Lung (tissue), 12 donors: ENCODE data around the gene FOXP2. TPM values are rescaled to one million over a fixed set of nuclear protein-coding genes. Genes with fewer than 3 reads are reported as not detected.

Experiments used
- ATAC-seq: fragments of 200-7000 bp; cut with Tn5 transposase; one replicate; pipeline ENCODE4 v1.9.1; 2020; ENCODE audit warnings: moderate number of reproducible peaks; ENCODE audit not compliant: insufficient read depth, low FRiP score
- DNase-seq, 3 donors: peaks; one replicate each; pipeline ENCODE4 v3.0.0-alpha.2; 2013 to 2017
- H3K27ac ChIP-seq, 2 donors: one replicate each; pipeline ENCODE4 v1.5.1; 2013; ENCODE audit warnings: mild to moderate bottlenecking in 2 of 2, moderate library complexity in 2 of 2, control low read depth in 1 of 2, inconsistent platforms in 1 of 2, low read depth in 1 of 2, low read length in 1 of 2
- H3K27me3 ChIP-seq, 3 donors: one replicate each; pipeline ENCODE4 v1.5.1; 2013; ENCODE audit warnings: low read length in 2 of 3; ENCODE audit not compliant: control insufficient read depth in 3 of 3, insufficient read depth in 3 of 3
- H3K36me3 ChIP-seq, 4 donors: one replicate each; pipeline ENCODE4 v1.5.1; 2013; ENCODE audit warnings: low read length in 4 of 4, mild to moderate bottlenecking in 1 of 4, moderate library complexity in 1 of 4; ENCODE audit not compliant: control insufficient read depth in 4 of 4, insufficient read depth in 4 of 4
- H3K4me1 ChIP-seq, 5 donors: one replicate each; pipeline ENCODE4 v1.5.1; 2013; ENCODE audit warnings: low read length in 5 of 5, mild to moderate bottlenecking in 2 of 5, moderate library complexity in 1 of 5; ENCODE audit not compliant: control insufficient read depth in 5 of 5, insufficient read depth in 5 of 5
- H3K4me3 ChIP-seq: one replicate; pipeline ENCODE4 v1.5.1; 2013; ENCODE audit warnings: mild to moderate bottlenecking, control low read depth, moderate library complexity
- H3K9ac ChIP-seq, 2 donors: one replicate each; pipeline ENCODE4 v1.5.1; 2013; ENCODE audit warnings: low read length in 2 of 2, control low read depth in 1 of 2; ENCODE audit not compliant: insufficient read depth in 1 of 2
- H3K9me3 ChIP-seq, 4 donors: one replicate each; pipeline ENCODE4 v1.5.1; 2013; ENCODE audit warnings: low read length in 3 of 4, mild to moderate bottlenecking in 1 of 4, moderate library complexity in 1 of 4; ENCODE audit not compliant: control insufficient read depth in 4 of 4, insufficient read depth in 3 of 4
- CTCF ChIP-seq: IDR thresholded peaks from 2 replicates; pipeline ENCODE4 v1.5.1; 2012; ENCODE audit warnings: mild to moderate bottlenecking; ENCODE audit errors: control extremely low read depth, extremely low read depth
- WGBS, 2 donors: extraction: QIAGEN DNeasy Blood & Tissue Kit; methylation state at CpG; one replicate each; pipeline ENCODE4 v1.1.7; 2013; 5-methylcytosine and 5-hydroxymethylcytosine counted together
- polyA plus RNA-seq, 2 donors: library from polyadenylated mRNA; stranded (reverse); fragments of 200-250 nt; gene quantifications; one replicate each; pipeline ENCODE4 v1.2.1, GENCODE V29; 2013
- total RNA-seq, 2 donors: library from RNA; depleted of rRNA in 1 of 2; stranded (reverse); fragments of >200 nt in 1 of 2; gene quantifications; one replicate each; pipeline ENCODE4 v1.2.1, GENCODE V29; 2014 to 2021
- donor health status: control.
- donor health status: control.
- donor health status: Bipolar disorder and iron deficiency.
- donor health status: healthy.
- donor health status: DM: yes; HTN: yes; CAD: no.

FOXP2 gene
- total and polyA plus RNA-seq, 4 donors = 0.93 to 49.3 (median 5.0) TPM

GRCh38 chr7:114426382-114426781 is 11.8 kb downstream of the FOXP2 start:
- H3K36me3 ChIP-seq = no peaks in the 10 kb centered on the region
- DNase-seq (no peak), ATAC-seq (no peak)
- no peak for TF ChIP-seq CTCF
- no peaks in the 10 kb centered on the region for H3K9me3 ChIP-seq
- H3K9ac ChIP-seq = no peak overlapping the region
- H3K27me3 ChIP-seq = no peaks in the 10 kb centered on the region
- H3K4me1 ChIP-seq = peaks cover 0 to 9% (median 0%) of the 10 kb centered on the region in 5 donors
- no peak overlapping the region for H3K4me3 ChIP-seq
- 87 to 93% methylated on average over 2 of the region's 2 CpGs for WGBS, 2 donors
- H3K27ac ChIP-seq = no peak overlapping the region

- ATAC-seq = no peak
- WGBS, 2 donors = 73 to 78% methylated on average over 4 of the region's 4 CpGs
- H3K4me1 ChIP-seq = peaks cover 0 to 9% (median 0%) of the 10 kb centered on the region in 5 donors
Measured at GRCh38 chr7:114426824-114427223, 12.2 kb downstream of the FOXP2 start.

GRCh38 chr7:114428211-114428610 is 13.6 kb downstream of the FOXP2 start:
- no peak for TF ChIP-seq CTCF
- H3K9me3 ChIP-seq = no peaks in the 10 kb centered on the region
- DNase-seq = no peak
- no peaks in the 10 kb centered on the region for H3K36me3 ChIP-seq
- H3K27ac ChIP-seq = no peak overlapping the region
- no peaks in the 10 kb centered on the region for H3K27me3 ChIP-seq
- no peak overlapping the region for H3K9ac ChIP-seq
- H3K4me1 ChIP-seq = peaks cover 0 to 6% (median 0%) of the 10 kb centered on the region in 5 donors
- no peak for ATAC-seq
- WGBS, 2 donors = 88 to 92% methylated on average over 1 of the region's 1 CpG
- no peak overlapping the region for H3K4me3 ChIP-seq

More at GRCh38 chr7:114426824-114427223, 12.2 kb downstream of the FOXP2 start:
- H3K9ac ChIP-seq = no peak overlapping the region
- H3K9me3 ChIP-seq = no peaks in the 10 kb centered on the region
- H3K4me3 ChIP-seq = no peak overlapping the region
- no peaks in the 10 kb centered on the region for H3K27me3 ChIP-seq
- DNase-seq = peak in 2 of 3 donors; percentile 60 to 74
- H3K27ac ChIP-seq = no peak overlapping the region
- no peak for TF ChIP-seq CTCF
- H3K36me3 ChIP-seq = no peaks in the 10 kb centered on the region

- Histone ChIP-seq H3K4me3 (no peak overlapping the region), H3K9ac (no peak overlapping the region), H3K27me3 (no peaks in the 10 kb centered on the region), H3K27ac (no peak overlapping the region), H3K9me3 (no peaks in the 10 kb centered on the region), H3K4me1 (peaks cover 0 to 4% (median 0%) of the 10 kb centered on the region in 5 donors), H3K36me3 (no peaks in the 10 kb centered on the region)
- WGBS, 2 donors = 93 to 95% methylated on average over 5 of the region's 5 CpGs
- no peak for ATAC-seq
- TF ChIP-seq CTCF = no peak
- DNase-seq = no peak
Measured at GRCh38 chr7:114431189-114431588, 16.6 kb downstream of the FOXP2 start.
